T-helper 17 cell (primary cell): Measurements from ENCODE around the gene SSR3. TPM values are rescaled to one million over a fixed set of nuclear protein-coding genes. Genes with fewer than 3 reads are reported as not detected.

Experiments
- total RNA-seq, 4 donors: library from RNA in 2 of 4; stranded (reverse) in 2 of 4; gene quantifications; one replicate each; pipeline ENCODE4 v1.2.3 and lab custom pipeline; 2022 to 2026

Gene SSR3
- total RNA-seq, 2 donors from 2014 or later: 93.4 to 94.3 TPM

Other genes with a start within 250 kb of the SSR3 start
- gene TIPARP, start 119.5 kb upstream of the SSR3 start, total RNA-seq: 100 to 1,000 TPM; 126 to 180 TPM